ENCODE measurements around the gene MAGI1. TPM values are rescaled to one million over a fixed set of nuclear protein-coding genes. Genes with fewer than 3 reads are reported as not detected.
"Not testable (repeated sequence)": the region's sequence is repeated elsewhere in the genome, so short reads cannot be mapped to it uniquely, and the experiment has no call there.

The MAGI1 gene
- total and polyA plus RNA-seq, 7 experiments from 2014 or later, result 0.39 TPM; not detected in 6

- DNase-seq (no peak), ATAC-seq (no peak)
- POLR2A ChIA-PET, result no interaction called here
- Mint-ChIP-seq H3K27me3 (peaks cover 0 to 5% (median 0%) of the 10 kb centered on the region in 5 donors), H3K27ac (no peak overlapping the region), H3K4me3 (no peak overlapping the region), H3K36me3 (no peaks in the 10 kb centered on the region), H3K9me3 (peaks cover 0 to 6% (median 0%) of the 10 kb centered on the region in 11 donors), H3K4me1 (no peaks in the 10 kb centered on the region)
- Histone ChIP-seq H3K4me3 (ENCODE audit: low read length) (no peak overlapping the region), H3K9me3 (ENCODE audit: control insufficient read depth in 2 of 3, low read length in 3 of 3) (no peaks in the 10 kb centered on the region), H3K27me3 (ENCODE audit: control insufficient read depth in 2 of 2, insufficient read depth in 2 of 2, low read length in 2 of 2) (no peaks in the 10 kb centered on the region), H3K27ac (ENCODE audit: low read depth, low read length) (no peak overlapping the region), H3K36me3 (ENCODE audit: control insufficient read depth in 2 of 3, insufficient read depth in 3 of 3, low read length in 3 of 3) (no peaks in the 10 kb centered on the region), H3K4me1 (ENCODE audit: control insufficient read depth in 2 of 2, insufficient read depth in 2 of 2, low read length in 2 of 2) (no peaks in the 10 kb centered on the region)
- intact Hi-C loops (cut with micrococcal nuclease), result no loop called here
- CTCF ChIA-PET, result no interaction called here
Measured at GRCh38 chr3:66053550-66054094, 14.9 kb upstream of the MAGI1 start.

GRCh38 chr3:66052721-66053549 lies 14.2 kb upstream of the MAGI1 start:
- H3K4me3 ChIP-seq (ENCODE audit: low read length), result no peak overlapping the region
- ChIA-PET CTCF (no interaction called here), POLR2A (no interaction called here)
- peaks cover 0 to 6% (median 0%) of the 10 kb centered on the region in 11 donors for H3K9me3 Mint-ChIP-seq
- peaks cover 0 to 5% (median 0%) of the 10 kb centered on the region in 5 donors for H3K27me3 Mint-ChIP-seq
- H3K4me1 Mint-ChIP-seq, result no peaks in the 10 kb centered on the region
- H3K27ac Mint-ChIP-seq, result no peak overlapping the region
- no peaks in the 10 kb centered on the region for H3K4me1 ChIP-seq (ENCODE audit: control insufficient read depth in 2 of 2, insufficient read depth in 2 of 2, low read length in 2 of 2)
- no peak overlapping the region for H3K4me3 Mint-ChIP-seq
- H3K27ac ChIP-seq (ENCODE audit: low read depth, low read length), result no peak overlapping the region
- no peaks in the 10 kb centered on the region for H3K36me3 ChIP-seq (ENCODE audit: control insufficient read depth in 2 of 3, insufficient read depth in 3 of 3, low read length in 3 of 3)
- no peak for ATAC-seq
- no peaks in the 10 kb centered on the region for H3K9me3 ChIP-seq (ENCODE audit: control insufficient read depth in 2 of 3, low read length in 3 of 3)
- intact Hi-C loops (cut with micrococcal nuclease), result no loop called here
- no peaks in the 10 kb centered on the region for H3K27me3 ChIP-seq (ENCODE audit: control insufficient read depth in 2 of 2, insufficient read depth in 2 of 2, low read length in 2 of 2)
- H3K36me3 Mint-ChIP-seq, result no peaks in the 10 kb centered on the region
- DNase-seq, result no peak

GRCh38 chr3:66050821-66051220 lies 12.1 kb upstream of the MAGI1 start:
- ATAC-seq (no peak), DNase-seq (no peak)
- intact Hi-C loops (cut with micrococcal nuclease), result no loop called here
- H3K4me3 ChIP-seq (ENCODE audit: low read length), result no peak overlapping the region
- Mint-ChIP-seq H3K4me1 (no peaks in the 10 kb centered on the region), H3K27ac (no peak overlapping the region), H3K36me3 (no peaks in the 10 kb centered on the region), H3K27me3 (peaks cover 0 to 5% (median 0%) of the 10 kb centered on the region in 5 donors), H3K4me3 (no peak overlapping the region), H3K9me3 (peaks cover 0 to 6% (median 0%) of the 10 kb centered on the region in 11 donors)
- no peaks in the 10 kb centered on the region for H3K4me1 ChIP-seq (ENCODE audit: control insufficient read depth in 2 of 2, insufficient read depth in 2 of 2, low read length in 2 of 2)
- CTCF ChIA-PET, result no interaction called here
- H3K27ac ChIP-seq (ENCODE audit: low read depth, low read length), result no peak overlapping the region
- no peaks in the 10 kb centered on the region for H3K9me3 ChIP-seq (ENCODE audit: control insufficient read depth in 2 of 3, low read length in 3 of 3)
- no peaks in the 10 kb centered on the region for H3K27me3 ChIP-seq (ENCODE audit: control insufficient read depth in 2 of 2, insufficient read depth in 2 of 2, low read length in 2 of 2)
- no peaks in the 10 kb centered on the region for H3K36me3 ChIP-seq (ENCODE audit: control insufficient read depth in 2 of 3, insufficient read depth in 3 of 3, low read length in 3 of 3)
- POLR2A ChIA-PET, result no interaction called here

- H3K27ac ChIP-seq (ENCODE audit: low read depth, low read length), result no peak overlapping the region
- H3K36me3 ChIP-seq (ENCODE audit: control insufficient read depth in 2 of 3, insufficient read depth in 3 of 3, low read length in 3 of 3), result no peaks in the 10 kb centered on the region
- no peak overlapping the region for H3K27ac Mint-ChIP-seq
- ChIA-PET POLR2A (no interaction called here), CTCF (interaction anchor here (0.8 kb wide), 1 partner anchor 15 kb away, joined by 3 read pairs; no protein-coding TSS in a partner anchor)
- peaks cover 2 to 11% (median 7%) of the 10 kb centered on the region in 5 donors for H3K27me3 Mint-ChIP-seq
- H3K4me3 ChIP-seq (ENCODE audit: low read length), result no peak overlapping the region
- no peaks in the 10 kb centered on the region for H3K9me3 ChIP-seq (ENCODE audit: control insufficient read depth in 2 of 3, low read length in 3 of 3)
- H3K4me1 ChIP-seq (ENCODE audit: control insufficient read depth in 2 of 2, insufficient read depth in 2 of 2, low read length in 2 of 2), result no peaks in the 10 kb centered on the region
- H3K9me3 Mint-ChIP-seq, result peaks cover 0 to 6% (median 0%) of the 10 kb centered on the region in 11 donors
- intact Hi-C loops (cut with micrococcal nuclease), result no loop called here
- ATAC-seq, result no peak
- no peak for DNase-seq
- no peak overlapping the region for H3K4me3 Mint-ChIP-seq
- no peaks in the 10 kb centered on the region for H3K27me3 ChIP-seq (ENCODE audit: control insufficient read depth in 2 of 2, insufficient read depth in 2 of 2, low read length in 2 of 2)
- peaks cover 0 to 2% (median 0%) of the 10 kb centered on the region in 7 donors for H3K4me1 Mint-ChIP-seq
- no peaks in the 10 kb centered on the region for H3K36me3 Mint-ChIP-seq
Measured at GRCh38 chr3:66048051-66048395, 9.3 kb upstream of the MAGI1 start.

GRCh38 chr3:66047311-66048050 lies 8.8 kb upstream of the MAGI1 start:
- no peak overlapping the region for H3K4me3 Mint-ChIP-seq
- ATAC-seq (no peak), DNase-seq (no peak)
- H3K27me3 Mint-ChIP-seq, result peaks cover 6 to 17% (median 8%) of the 10 kb centered on the region in 5 donors
- Histone ChIP-seq H3K36me3 (ENCODE audit: control insufficient read depth in 2 of 3, insufficient read depth in 3 of 3, low read length in 3 of 3) (no peaks in the 10 kb centered on the region), H3K9me3 (ENCODE audit: control insufficient read depth in 2 of 3, low read length in 3 of 3) (no peaks in the 10 kb centered on the region), H3K27ac (ENCODE audit: low read depth, low read length) (no peak overlapping the region), H3K27me3 (ENCODE audit: control insufficient read depth in 2 of 2, insufficient read depth in 2 of 2, low read length in 2 of 2) (no peaks in the 10 kb centered on the region), H3K4me3 (ENCODE audit: low read length) (no peak overlapping the region), H3K4me1 (ENCODE audit: control insufficient read depth in 2 of 2, insufficient read depth in 2 of 2, low read length in 2 of 2) (no peaks in the 10 kb centered on the region)
- POLR2A ChIA-PET, result no interaction called here
- peaks cover 0 to 2% (median 0%) of the 10 kb centered on the region in 7 donors for H3K4me1 Mint-ChIP-seq
- H3K27ac Mint-ChIP-seq, result no peak overlapping the region
- CTCF ChIA-PET, result interaction anchor here (0.8 kb wide), 1 partner anchor 14 kb away, joined by 3 read pairs; no protein-coding TSS in a partner anchor
- intact Hi-C loops (cut with micrococcal nuclease), result no loop called here
- H3K36me3 Mint-ChIP-seq, result no peaks in the 10 kb centered on the region
- peaks cover 0 to 6% (median 0%) of the 10 kb centered on the region in 11 donors for H3K9me3 Mint-ChIP-seq

GRCh38 chr3:66046321-66046720 lies 7.6 kb upstream of the MAGI1 start:
- H3K4me1 Mint-ChIP-seq; H3K4me3 ChIP-seq (ENCODE audit: low read length); DNase-seq; H3K27ac Mint-ChIP-seq; H3K27ac ChIP-seq (ENCODE audit: low read depth, low read length); H3K36me3 ChIP-seq (ENCODE audit: control insufficient read depth in 2 of 3, insufficient read depth in 3 of 3, low read length in 3 of 3); CTCF ChIA-PET; H3K4me1 ChIP-seq (ENCODE audit: control insufficient read depth in 2 of 2, insufficient read depth in 2 of 2, low read length in 2 of 2); H3K9me3 ChIP-seq (ENCODE audit: control insufficient read depth in 2 of 3, low read length in 3 of 3); POLR2A ChIA-PET; H3K36me3 Mint-ChIP-seq; H3K9me3 Mint-ChIP-seq; H3K27me3 ChIP-seq (ENCODE audit: control insufficient read depth in 2 of 2, insufficient read depth in 2 of 2, low read length in 2 of 2); intact Hi-C loops (cut with micrococcal nuclease); H3K4me3 Mint-ChIP-seq; ATAC-seq: not testable (repeated sequence)
- H3K27me3 Mint-ChIP-seq, result peaks cover 13 to 24% (median 15%) of the 10 kb centered on the region in 5 donors

All from naive thymus-derived CD4-positive, alpha-beta T cell (primary cell).